ENCODE results near the gene EZR.

Gene EZR

DNA sequence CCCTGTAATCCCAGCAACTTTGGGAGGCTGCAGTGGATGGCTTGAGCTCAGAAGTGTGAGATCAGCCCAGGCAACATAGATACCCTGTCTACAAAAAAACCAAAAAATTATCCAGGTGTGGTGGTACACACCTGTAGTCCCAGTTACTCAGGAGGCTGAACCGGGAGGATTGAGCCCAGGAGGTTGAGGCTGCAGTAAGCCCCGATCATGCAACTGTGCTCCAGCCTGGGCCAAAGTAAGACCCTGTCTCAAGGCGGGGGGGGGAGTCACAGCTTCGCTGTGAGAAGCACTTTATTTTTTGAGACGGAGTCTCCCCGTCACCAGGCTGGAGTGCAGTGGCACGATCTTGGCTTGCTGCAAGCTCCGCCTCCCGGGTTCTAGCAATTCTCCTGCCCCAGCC, 54.2 kb downstream of the EZR start:
- TF ChIP-seq, protein P1, sequence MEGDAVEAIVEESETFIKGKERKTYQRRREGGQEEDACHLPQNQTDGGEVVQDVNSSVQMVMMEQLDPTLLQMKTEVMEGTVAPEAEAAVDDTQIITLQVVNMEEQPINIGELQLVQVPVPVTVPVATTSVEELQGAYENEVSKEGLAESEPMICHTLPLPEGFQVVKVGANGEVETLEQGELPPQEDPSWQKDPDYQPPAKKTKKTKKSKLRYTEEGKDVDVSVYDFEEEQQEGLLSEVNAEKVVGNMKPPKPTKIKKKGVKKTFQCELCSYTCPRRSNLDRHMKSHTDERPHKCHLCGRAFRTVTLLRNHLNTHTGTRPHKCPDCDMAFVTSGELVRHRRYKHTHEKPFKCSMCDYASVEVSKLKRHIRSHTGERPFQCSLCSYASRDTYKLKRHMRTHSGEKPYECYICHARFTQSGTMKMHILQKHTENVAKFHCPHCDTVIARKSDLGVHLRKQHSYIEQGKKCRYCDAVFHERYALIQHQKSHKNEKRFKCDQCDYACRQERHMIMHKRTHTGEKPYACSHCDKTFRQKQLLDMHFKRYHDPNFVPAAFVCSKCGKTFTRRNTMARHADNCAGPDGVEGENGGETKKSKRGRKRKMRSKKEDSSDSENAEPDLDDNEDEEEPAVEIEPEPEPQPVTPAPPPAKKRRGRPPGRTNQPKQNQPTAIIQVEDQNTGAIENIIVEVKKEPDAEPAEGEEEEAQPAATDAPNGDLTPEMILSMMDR (IDR thresholded peaks at IDR 0.05; ENCODE audit: insufficient read depth, missing control alignments): no peak
- FAIRE-seq (no peak), DNase-seq (ENCODE audit: insufficient read length, low spot score) (no peak)

DNA sequence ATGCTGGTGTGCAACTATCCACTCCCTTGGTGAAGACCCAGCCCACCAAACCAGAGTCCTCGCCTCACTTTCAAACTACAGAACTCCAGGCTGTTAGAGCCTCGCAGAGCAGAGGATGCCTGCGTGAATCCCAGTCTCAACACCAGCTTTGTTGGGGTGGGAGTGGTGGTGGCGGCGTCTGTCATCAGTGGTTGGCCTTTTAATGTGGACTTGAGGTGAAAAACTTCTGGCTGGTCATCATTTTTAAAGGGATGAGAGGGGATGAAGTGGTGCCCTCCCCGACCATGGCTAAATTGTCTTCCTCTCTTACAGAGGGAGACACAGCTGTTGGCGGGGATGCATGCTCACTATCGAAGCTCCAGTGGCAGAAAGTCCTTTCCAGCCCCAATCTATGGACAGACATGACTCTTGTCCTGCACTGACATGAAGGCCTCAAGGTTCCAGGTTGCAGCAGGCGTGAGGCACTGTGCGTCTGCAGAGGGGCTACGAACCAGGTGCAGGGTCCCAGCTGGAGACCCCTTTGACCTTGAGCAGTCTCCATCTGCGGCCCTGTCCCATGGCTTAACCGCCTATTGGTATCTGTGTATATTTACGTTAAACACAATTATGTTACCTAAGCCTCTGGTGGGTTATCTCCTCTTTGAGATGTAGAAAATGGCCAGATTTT, 54.9 kb downstream of the EZR start:
- TF ChIP-seq, protein P1 (IDR thresholded peaks at IDR 0.05; ENCODE audit: insufficient read depth, missing control alignments): no peak
- DNase-seq (ENCODE audit: insufficient read length, low spot score) (no peak), FAIRE-seq (no peak)

DNA sequence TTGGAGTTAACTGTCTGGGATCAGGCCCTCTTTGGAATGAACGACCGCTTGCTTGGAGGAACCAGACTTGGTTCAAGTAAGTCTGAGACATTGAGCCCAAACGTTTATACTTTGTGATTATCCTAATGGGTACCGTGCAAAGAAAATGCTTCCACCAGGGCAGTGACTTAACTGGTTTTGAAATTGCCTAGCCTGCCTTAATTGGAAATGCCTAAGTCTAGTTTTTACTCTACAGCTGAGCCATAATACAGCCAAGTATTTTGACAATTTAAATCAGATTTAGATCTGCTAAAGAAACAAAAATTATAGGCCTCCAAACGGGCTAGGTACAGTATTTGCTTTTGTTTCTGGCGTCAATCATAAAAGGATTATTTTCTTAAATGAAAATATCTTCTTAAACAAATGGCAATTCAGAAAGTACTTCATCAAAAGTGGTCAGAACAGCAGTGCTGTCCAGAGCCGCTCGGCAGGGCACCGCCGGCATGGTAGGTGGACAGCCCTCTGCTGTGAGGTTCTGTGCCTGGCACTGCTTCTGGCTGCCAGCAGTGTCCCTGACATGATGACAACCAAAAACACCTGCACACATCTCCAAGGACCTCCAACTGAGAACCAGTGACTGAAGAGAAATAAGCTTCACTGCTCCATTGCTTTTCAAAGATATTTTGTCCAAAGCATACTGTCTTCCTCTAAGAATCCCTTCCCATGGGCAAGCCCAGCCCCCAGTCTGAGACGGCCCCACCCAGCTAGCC, 55.6 kb downstream of the EZR start:
- DNase-seq (ENCODE audit: insufficient read length, low spot score): no peak
- TF ChIP-seq, protein P1 (IDR thresholded peaks at IDR 0.05; ENCODE audit: insufficient read depth, missing control alignments): no peak
- no peak for FAIRE-seq

DNA sequence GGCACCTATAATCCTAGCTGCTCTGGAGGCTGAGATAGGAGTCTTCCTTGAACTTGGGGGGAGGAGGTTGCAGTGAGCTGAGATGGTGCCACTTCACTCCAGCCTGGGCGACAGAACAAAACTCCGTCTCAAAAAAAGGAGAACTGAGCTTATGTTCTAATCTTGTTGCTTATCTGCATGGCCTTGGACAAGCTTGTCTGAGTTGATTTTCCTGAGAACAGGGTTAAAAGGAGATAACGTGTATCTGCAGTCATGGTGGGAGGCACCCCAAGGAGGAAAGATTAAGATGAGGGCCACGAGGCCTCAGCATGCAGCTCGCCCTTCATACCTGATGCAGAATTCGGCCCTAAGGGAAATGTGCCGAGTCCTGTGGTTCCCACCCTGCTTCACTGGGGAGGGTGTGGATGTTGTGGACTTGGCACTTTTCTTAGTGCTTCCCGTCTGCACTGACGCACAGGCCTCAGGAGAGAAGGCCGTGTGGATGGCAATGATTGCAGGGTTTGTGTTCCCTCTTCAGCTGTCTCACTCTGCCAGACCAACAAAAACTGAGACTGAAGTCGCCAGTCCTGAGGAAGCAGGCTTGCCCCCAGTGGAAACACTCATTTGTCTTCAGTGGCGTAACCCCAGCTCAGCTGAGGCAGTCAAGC, 56.3 kb downstream of the EZR start:
- FAIRE-seq (no peak), DNase-seq (ENCODE audit: insufficient read length, low spot score) (no peak)
- TF ChIP-seq, protein P1 (IDR thresholded peaks at IDR 0.05; ENCODE audit: insufficient read depth, missing control alignments): no peak

DNA sequence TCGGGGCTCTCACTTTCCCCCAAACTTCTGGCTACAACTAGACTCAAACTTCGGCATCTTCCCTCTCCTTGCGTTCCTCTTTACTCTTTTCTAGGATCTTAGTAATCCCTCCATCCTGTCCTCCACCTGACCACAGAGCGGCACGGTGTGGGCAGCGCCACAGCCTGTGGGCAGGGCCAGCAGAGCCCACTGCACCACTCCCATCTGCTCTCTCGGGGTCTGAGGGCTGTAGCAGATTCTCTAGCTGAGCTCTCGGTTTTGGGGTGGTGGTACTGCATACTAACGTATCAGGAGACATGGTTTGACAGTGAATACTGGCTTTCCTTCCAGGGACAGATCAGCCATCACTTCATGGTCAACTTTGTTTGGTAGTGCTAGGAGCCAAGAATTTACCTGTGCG, 57.4 kb downstream of the EZR start:
- no peak for DNase-seq (ENCODE audit: insufficient read length, low spot score)
- TF ChIP-seq, protein P1 (IDR thresholded peaks at IDR 0.05; ENCODE audit: insufficient read depth, missing control alignments): no peak
- FAIRE-seq: no peak

DNA sequence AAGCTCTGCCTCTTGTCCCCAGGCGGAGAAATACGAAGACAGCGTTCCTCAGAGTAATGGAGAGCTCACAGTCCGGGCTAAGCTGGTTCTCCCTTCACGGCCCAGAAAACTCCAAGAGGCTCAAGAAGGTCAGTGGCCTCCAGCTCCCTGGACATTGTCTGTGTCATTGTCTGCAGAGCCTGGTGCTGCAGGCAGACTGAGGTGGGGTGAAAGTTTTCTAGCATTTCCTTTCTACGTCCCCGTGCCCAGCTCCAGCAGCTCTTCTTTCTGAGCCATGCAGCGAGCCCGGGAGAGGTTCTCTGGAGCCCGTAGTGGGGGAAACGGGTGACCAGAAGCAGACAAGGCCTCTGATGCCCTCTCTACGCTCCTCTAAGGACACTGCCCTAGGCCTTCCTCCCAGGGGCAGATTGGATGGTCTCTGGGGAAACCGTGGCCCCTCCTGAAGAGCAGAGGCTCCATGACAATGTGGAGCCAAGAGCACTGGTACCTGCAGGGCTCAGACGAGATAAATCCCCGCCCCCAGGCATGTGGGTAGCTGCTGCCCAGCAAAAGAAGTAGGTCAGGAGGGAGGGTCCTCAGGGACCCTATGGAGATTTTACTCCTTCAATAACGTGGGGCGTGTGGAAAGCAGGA, 58.4 kb downstream of the EZR start:
- FAIRE-seq (no peak), DNase-seq (ENCODE audit: insufficient read length, low spot score) (no peak)
- TF ChIP-seq, protein P1 (IDR thresholded peaks at IDR 0.05; ENCODE audit: insufficient read depth, missing control alignments): no peak

All from D721Med (cell line).